Measurements from ENCODE around the gene PTGFR.

Gene PTGFR

DNA sequence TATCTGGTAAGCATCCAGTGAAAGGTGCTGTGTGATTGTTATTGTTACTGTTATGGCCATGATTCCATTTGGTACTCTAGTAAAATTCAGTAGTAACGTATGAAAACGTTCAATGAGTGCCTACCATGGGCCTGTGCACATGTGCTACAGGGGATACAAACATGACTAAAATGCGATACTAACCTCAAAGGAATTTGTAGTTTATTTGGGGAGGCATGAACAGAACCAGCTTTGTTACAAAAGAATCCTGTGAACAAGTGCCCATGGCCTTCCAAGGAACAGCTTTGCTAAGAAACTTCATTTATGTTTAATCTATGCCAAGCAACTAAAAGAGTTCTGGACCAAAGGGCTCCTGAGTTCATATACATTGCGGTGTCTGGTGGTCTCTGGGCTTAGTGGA is 28.7 kb downstream of the PTGFR start:
- no peak for FAIRE-seq

GRCh38 chr1:78520216-78520615 is 29.4 kb downstream of the PTGFR start:
- FAIRE-seq = no peak
- DNase-seq (ENCODE audit: insufficient read length, low spot score) = no peak

More for the DNA sequence above, 28.7 kb downstream of the PTGFR start:
- DNase-seq (ENCODE audit: insufficient read length, low spot score) = no peak

DNA sequence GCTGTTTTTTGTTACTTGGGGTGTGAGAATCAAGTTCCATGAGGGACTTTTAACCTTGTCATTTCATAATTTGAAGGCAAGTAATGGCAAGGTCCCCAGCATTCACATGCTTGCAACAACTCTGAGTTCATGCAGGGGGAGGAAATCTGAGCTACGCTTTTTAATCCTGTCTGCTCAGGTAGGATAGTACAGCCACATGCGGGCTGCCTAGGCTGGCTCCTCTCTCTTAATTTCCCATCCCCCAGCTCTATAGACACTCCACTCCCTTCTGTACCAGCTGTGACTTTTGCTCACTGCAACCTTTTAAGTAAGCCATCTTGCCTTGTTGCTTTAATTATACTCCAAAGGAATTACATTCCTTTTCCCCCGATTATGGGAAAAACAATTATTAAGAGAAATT is 30.1 kb downstream of the PTGFR start:
- DNase-seq (ENCODE audit: insufficient read length, low spot score) = no peak
- no peak for FAIRE-seq

GRCh38 chr1:78522136-78522535 is 31.4 kb downstream of the PTGFR start:
- DNase-seq (ENCODE audit: insufficient read length, low spot score) (no peak), FAIRE-seq (no peak)

- DNase-seq (ENCODE audit: insufficient read length, low spot score) = no peak
- no peak for FAIRE-seq
These were observed 35.7 kb downstream of the PTGFR start for GRCh38 chr1:78526496-78526895.

DNA sequence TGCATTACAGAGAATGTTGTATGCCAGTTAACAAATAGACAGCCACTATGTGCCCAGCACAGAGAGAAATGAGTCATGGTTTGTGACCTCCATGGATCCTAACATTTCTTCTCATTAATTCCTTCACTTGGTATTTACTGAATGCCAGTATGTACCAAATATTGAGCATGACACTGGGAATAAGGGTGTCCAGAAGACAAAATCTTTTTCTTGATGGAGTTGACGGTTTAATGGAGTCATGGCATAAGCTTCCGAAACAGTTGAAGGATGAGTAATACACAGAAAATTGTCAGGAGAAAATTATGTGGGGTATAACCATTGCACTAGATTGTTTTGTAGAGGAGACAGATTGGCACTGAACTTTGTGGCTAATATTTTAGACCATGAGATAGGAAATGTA is 36.9 kb downstream of the PTGFR start:
- DNase-seq (ENCODE audit: insufficient read length, low spot score) (no peak), FAIRE-seq (no peak)

- no peak for DNase-seq (ENCODE audit: insufficient read length, low spot score)
- FAIRE-seq = no peak
These were observed 42.8 kb downstream of the PTGFR start for GRCh38 chr1:78533527-78533926.

DNA sequence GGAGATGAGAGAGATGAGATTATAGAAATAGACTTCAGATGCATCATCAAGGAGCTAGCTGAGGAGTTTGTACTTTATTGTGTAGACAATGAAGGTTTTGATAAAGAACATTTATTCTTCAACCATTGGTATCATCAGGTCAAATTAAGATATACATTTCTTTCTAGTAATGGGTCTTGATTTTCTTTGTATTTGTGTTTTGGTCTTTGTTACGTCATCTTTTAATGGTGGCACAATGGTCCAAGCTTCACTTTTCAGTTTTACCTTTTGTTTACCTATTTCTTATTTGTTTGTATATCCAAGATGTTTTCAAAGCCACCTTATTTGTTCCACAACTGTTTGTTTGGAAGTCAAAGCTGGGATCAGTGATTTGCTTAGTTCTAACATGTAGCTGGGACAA is 44.5 kb downstream of the PTGFR start:
- FAIRE-seq = no peak
- DNase-seq (ENCODE audit: insufficient read length, low spot score) = no peak

DNA sequence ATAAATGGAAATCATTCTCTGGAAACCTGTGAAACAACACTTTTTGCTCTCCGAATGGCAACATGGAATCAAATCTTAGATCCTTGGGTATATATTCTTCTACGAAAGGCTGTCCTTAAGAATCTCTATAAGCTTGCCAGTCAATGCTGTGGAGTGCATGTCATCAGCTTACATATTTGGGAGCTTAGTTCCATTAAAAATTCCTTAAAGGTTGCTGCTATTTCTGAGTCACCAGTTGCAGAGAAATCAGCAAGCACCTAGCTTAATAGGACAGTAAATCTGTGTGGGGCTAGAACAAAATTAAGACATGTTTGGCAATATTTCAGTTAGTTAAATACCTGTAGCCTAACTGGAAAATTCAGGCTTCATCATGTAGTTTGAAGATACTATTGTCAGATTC is 45.7 kb downstream of the PTGFR start:
- FAIRE-seq = no peak
- DNase-seq (ENCODE audit: insufficient read length, low spot score) = no peak

DNA sequence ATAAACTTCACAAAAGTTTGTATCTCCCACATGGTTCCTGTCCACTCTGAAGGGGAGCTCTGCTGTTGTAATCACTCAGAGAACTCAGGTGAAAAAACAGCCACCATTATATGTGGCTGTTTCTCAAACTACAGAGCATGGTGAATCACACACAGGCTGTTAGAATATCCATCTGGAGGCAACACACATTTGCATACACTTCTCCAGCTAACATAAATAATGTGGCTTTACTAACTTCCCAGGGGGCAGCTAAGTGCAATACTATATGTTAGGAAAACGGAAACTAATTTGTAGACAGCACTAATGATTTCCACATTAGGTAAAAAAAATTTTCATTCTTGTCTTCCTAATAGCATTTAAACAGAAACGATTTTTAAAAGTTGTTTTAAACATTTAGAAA is 49.3 kb downstream of the PTGFR start:
- DNase-seq (ENCODE audit: insufficient read length, low spot score) (no peak), FAIRE-seq (no peak)

GRCh38 chr1:78541479-78541878 is 50.7 kb downstream of the PTGFR start:
- no peak for FAIRE-seq

DNA sequence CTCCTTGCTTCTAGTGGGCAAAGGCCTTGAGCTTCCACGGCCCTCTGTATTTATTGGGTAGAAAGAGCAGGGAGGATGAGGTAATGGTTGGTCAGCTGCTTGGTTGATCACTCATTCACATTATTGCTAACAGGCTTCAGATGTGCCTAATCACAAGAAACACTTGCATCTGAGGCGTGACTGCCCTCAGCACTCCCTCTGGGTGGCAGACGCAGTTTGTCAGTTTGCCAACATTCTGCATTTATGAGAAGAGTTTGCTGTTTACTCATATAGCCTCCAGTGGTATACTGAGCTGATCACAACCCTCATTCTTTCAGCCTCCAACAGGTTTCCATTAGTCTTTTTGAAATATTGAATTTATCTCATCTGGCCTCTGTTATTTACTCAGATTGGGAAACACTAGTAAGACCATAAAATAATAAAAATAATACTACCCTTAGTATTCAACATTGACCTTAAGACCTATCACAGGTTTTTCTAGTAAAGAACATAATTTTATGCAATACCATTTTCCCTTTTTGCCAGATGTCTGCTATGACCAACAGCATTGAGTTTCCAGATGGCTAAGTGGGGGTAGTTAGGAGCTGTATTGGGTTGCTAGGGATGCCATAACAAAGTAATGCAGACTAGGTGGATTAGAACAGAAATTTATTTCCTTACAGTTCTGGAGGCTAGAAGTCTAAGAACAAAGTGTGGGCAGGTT is 53.3 kb downstream of the PTGFR start:
- no peak for DNase-seq (ENCODE audit: insufficient read length, low spot score)
- no peak for FAIRE-seq

More at GRCh38 chr1:78541479-78541878, 50.7 kb downstream of the PTGFR start:
- DNase-seq (ENCODE audit: insufficient read length, low spot score) = no peak

DNA sequence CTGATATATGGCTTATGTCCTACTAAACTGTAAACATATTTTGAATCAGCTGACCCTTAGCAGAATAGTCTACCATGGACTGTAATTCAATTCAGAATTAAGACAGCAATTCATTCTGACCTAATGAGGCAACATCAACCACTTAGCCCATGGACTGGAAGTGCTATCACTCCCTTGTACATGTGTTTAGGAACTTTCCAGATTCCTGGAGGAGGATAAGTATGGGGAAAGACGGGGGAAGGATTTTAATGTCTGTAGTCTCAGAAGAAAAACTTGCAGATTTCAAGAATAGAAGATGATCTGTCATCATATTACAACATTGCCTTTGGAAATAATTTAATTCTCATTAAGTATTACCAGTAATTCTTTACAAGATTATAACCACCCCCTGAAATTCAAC is 56.3 kb downstream of the PTGFR start:
- FAIRE-seq = no peak
- no peak for DNase-seq (ENCODE audit: insufficient read length, low spot score)

DNA sequence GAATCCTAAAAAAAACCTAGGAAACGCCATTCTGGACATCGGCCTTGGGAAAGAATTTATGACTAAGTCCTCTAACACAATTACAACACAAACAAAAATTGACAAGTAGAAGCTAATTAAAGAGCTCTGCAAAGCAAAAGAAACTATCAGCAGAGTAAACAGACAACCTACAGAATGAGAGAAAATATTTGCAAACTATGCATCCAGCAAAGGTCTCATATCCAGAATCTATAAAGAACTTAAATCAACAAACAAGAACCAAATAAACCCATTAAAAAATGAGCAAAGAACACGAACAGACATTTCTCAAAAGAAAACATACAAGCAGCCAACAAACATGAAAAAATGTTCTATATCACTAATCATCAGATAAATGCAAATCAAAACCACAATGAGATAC is 58.6 kb downstream of the PTGFR start:
- no peak for DNase-seq (ENCODE audit: insufficient read length, low spot score)
- no peak for FAIRE-seq

- no peak for DNase-seq (ENCODE audit: insufficient read length, low spot score)
- FAIRE-seq = no peak
These were observed 59.1 kb downstream of the PTGFR start for GRCh38 chr1:78549891-78550290.

- DNase-seq (ENCODE audit: insufficient read length, low spot score) (no peak), FAIRE-seq (no peak)
These were observed 63.1 kb downstream of the PTGFR start for GRCh38 chr1:78553859-78554258.

GRCh38 chr1:78554840-78555239 is 64.1 kb downstream of the PTGFR start:
- no peak for FAIRE-seq
- no peak for DNase-seq (ENCODE audit: insufficient read length, low spot score)

DNA sequence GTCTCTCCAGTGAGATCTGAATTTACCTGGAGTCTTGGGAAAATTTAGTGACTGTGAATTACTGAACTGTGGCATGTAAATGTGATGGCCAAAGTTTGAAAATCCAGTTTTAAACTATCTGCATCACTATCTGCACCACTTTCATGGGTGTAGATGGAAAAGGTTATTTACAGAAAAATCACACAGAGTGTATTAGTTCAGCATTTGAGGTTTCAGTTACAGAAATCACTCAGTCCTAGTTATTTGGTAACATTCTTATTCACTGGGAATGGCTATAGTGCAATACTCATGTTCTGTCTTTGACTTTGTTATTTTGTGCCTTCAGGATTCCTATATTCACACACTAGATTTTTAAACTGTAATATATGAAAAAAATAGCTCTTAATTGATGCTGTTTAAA is 68.9 kb downstream of the PTGFR start:
- DNase-seq (ENCODE audit: insufficient read length, low spot score) (no peak), FAIRE-seq (no peak)

DNA sequence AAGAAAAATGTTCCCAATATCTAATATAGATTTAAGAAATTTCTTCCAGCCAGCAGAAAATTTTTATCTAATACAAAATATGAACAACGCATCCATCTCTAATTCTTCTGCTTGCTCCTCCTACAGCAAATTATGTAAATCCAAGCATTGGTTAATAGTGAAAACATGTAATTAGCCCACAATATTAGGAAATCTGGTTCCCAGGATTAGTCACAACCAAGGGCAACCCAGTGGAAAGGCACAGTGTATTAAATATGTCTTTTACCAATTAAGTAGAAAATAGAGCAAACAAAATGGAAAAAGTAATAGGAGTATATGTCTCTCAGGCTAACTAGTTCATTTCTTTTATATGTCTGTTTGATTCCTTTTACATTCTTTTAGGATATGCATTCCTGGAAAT is 70.0 kb downstream of the PTGFR start:
- no peak for DNase-seq (ENCODE audit: insufficient read length, low spot score)
- no peak for FAIRE-seq

DNA sequence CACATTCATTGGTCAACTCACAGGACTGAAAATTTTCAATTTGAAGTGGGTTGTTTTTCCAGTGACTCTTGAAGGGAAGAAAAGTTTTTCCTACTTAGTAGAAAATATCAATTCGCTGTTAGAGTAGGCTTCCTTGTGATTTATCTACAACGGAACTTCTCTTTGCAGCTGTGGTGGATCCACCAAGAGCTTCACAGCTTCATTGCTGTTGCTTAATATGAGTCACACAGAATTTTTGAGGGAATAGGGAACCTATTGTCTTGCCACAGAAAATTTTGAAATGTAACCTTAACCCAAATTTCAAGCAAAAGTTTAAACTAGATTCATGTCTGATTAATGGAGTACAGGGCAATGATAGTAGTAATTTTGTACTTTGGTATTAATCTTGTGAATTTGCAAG is 71.1 kb downstream of the PTGFR start:
- FAIRE-seq (no peak), DNase-seq (ENCODE audit: insufficient read length, low spot score) (no peak)

- DNase-seq (ENCODE audit: insufficient read length, low spot score) = no peak
- FAIRE-seq = no peak
These were observed 74.6 kb downstream of the PTGFR start for GRCh38 chr1:78565393-78565792.

- DNase-seq (ENCODE audit: insufficient read length, low spot score) (no peak), FAIRE-seq (no peak)
These were observed 79.8 kb downstream of the PTGFR start for GRCh38 chr1:78570539-78570938.
